Common myeloid progenitor, CD34-positive (primary cell): ENCODE results near the gene TPGS1. TPM values are rescaled to one million over a fixed set of nuclear protein-coding genes. Genes with fewer than 3 reads are reported as not detected.

Source experiments
- CTCF ChIA-PET: fragments of 350-600 bp; sonication (Branson Sonifier 250); formaldehyde crosslinking; loops from one replicate; lab custom pipeline; 2021; ENCODE audit warnings: antibody characterized with exemption; lab: Charles Lee
- POLR2A ChIA-PET: fragments of 350-600 bp; sonication (Branson Sonifier 250); formaldehyde crosslinking; loops from one replicate; lab custom pipeline; 2021; ENCODE audit warnings: antibody characterized with exemption; lab: Charles Lee
- DNase-seq, 3 donors: peaks; one replicate each; pipeline versions ENCODE4 v3.0.0 to v3.0.0-alpha.2; 2013
- H3K27ac ChIP-seq, 2 experiments: 1 replicate in 1 of 2; 2 replicates in 1 of 2; pipeline ENCODE4 v1.7.0; 2013; ENCODE audit warnings: inconsistent platforms in 2 of 2, low read length in 2 of 2, mild to moderate bottlenecking in 2 of 2, low read depth in 1 of 2, moderate library complexity in 1 of 2; ENCODE audit not compliant: severe bottlenecking in 2 of 2, insufficient read depth in 1 of 2, poor library complexity in 1 of 2
- H3K27me3 ChIP-seq, 5 experiments: replicated peaks in 2 of 5; 1 replicate in 3 of 5; 2 replicates in 2 of 5; pipeline versions ENCODE4 v1.6.1 to v1.7.0; 2013; ENCODE audit warnings: low read length in 4 of 5, mild to moderate bottlenecking in 2 of 5, moderate library complexity in 2 of 5, inconsistent platforms in 1 of 5; ENCODE audit not compliant: insufficient read depth in 5 of 5, control insufficient read depth in 4 of 5
- H3K36me3 ChIP-seq, 4 experiments: 1 replicate in 2 of 4; 2 replicates in 2 of 4; pipeline versions ENCODE4 v1.6.1 to v1.7.0; 2013; ENCODE audit warnings: low read length in 3 of 4, control low read depth in 1 of 4, mild to moderate bottlenecking in 1 of 4; ENCODE audit not compliant: control insufficient read depth in 4 of 4, insufficient read depth in 4 of 4
- H3K4me1 ChIP-seq, 4 experiments: 1 replicate in 3 of 4; 2 replicates in 1 of 4; pipeline versions ENCODE4 v1.6.1 to v1.7.1; 2013; ENCODE audit warnings: low read length in 3 of 4, mild to moderate bottlenecking in 3 of 4, control low read depth in 1 of 4, inconsistent platforms in 1 of 4, moderate library complexity in 1 of 4; ENCODE audit not compliant: control insufficient read depth in 4 of 4, insufficient read depth in 4 of 4; ENCODE audit errors: control extremely low read depth in 1 of 4
- H3K4me3 ChIP-seq, 7 experiments: 1 replicate in 4 of 7; 2 replicates in 3 of 7; pipeline versions ENCODE4 v1.5.1 to v1.7.0; 2013; ENCODE audit warnings: mild to moderate bottlenecking in 7 of 7, low read length in 6 of 7, moderate library complexity in 6 of 7, inconsistent platforms in 2 of 7, low read depth in 2 of 7, control low read depth in 1 of 7; ENCODE audit not compliant: insufficient read depth in 4 of 7, control insufficient read depth in 1 of 7; ENCODE audit errors: extremely low read depth in 1 of 7
- H3K9me3 ChIP-seq, 5 experiments: 1 replicate in 4 of 5; 2 replicates in 1 of 5; pipeline versions ENCODE4 v1.6.1 to v1.7.1; 2013; ENCODE audit warnings: low read length in 4 of 5, mild to moderate bottlenecking in 2 of 5, inconsistent platforms in 1 of 5, low read depth in 1 of 5, moderate library complexity in 1 of 5; ENCODE audit not compliant: control insufficient read depth in 4 of 5, insufficient read depth in 2 of 5; ENCODE audit errors: control extremely low read depth in 1 of 5
- WGBS: methylation state at CpG from one replicate; pipeline ENCODE4 v1.1.5; 2013; ENCODE audit not compliant: insufficient coverage; 5-methylcytosine and 5-hydroxymethylcytosine counted together
- polyA plus RNA-seq: library from polyadenylated mRNA; unstranded; fragments of 120-200 nt; gene quantifications from one replicate; pipeline ENCODE4 v1.2.1, GENCODE V29; 2013

Gene TPGS1, protein sequence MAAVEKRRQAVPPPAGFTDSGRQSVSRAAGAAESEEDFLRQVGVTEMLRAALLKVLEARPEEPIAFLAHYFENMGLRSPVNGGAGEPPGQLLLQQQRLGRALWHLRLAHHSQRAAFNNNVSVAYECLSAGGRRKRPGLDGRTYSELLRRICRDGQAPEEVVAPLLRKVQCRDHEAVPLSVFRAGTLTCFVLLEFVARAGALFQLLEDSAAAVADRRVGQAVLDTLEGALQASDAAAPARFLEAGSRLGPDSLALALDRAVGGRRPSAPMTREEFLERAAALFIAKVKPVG
- 14.6 TPM for polyA plus RNA-seq

- Histone ChIP-seq H3K4me1 (peaks cover 0 to 40% (median 32%) of the 10 kb centered on the region in 4 experiments), H3K36me3 (peaks cover 0 to 12% (median 6%) of the 10 kb centered on the region in 4 experiments), H3K27me3 (no peaks in the 10 kb centered on the region), H3K9me3 (no peaks in the 10 kb centered on the region), H3K4me3 (peak within 1 kb of the TSS; percentile 86 to 97 (median 93)), H3K27ac (peak within 1 kb of the TSS; percentile 96 to 99)
- CTCF ChIA-PET: interaction anchor here (0.7 to 4.7 kb wide), 8 partner anchors 9 to 173 kb away, joined by 3 to 23 read pairs (median 6); partner anchors contain the start of gene CDC34
- peak; percentile 69 to 100 (median 75) for DNase-seq
- 1% methylated on average over 77 of the region's 81 CpGs for WGBS
- POLR2A ChIA-PET: no interaction called here
Observed at GRCh38 chr19:507286-508203, at the start of gene TPGS1. TSS of gene TPGS1 (plus strand) at chr19:507497. CDS start at chr19:507507, 10 bp downstream.

DNA sequence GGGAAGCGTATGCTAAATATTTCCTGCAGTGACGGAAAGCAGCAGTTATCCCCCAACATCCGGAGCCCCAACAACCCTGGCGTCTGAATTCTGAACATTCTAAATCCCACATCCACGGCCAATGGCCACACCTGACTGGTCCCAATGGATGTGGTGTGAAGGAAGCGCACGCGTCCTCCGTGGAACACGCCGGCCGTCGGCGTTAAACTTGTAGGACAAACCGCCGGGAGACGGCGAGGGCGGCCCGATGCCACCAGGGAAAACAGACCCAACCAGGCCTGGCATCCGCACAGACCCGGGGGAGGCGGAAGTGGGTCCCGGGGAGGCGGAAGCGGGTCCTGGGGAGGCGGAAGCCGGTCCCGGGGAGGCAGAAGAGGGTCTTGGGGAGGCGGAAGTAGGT, 49.7 kb upstream of the TPGS1 start:
- Histone ChIP-seq H3K27ac (no peak overlapping the region), H3K4me1 (peaks cover 0 to 12% (median 4%) of the 10 kb centered on the region in 4 experiments), H3K9me3 (peaks cover 0 to 3% (median 0%) of the 10 kb centered on the region in 5 experiments), H3K36me3 (no peaks in the 10 kb centered on the region), H3K4me3 (no peak overlapping the region), H3K27me3 (peaks cover 0 to 48% (median 9%) of the 10 kb centered on the region in 5 experiments)
- ChIA-PET POLR2A (no interaction called here), CTCF (no interaction called here)
- no peak for DNase-seq
- 97% methylated on average over 18 of the region's 30 CpGs for WGBS

GRCh38 chr19:458091-459042, 48.9 kb upstream of the TPGS1 start:
- H3K9me3 ChIP-seq: peaks cover 0 to 4% (median 0%) of the 10 kb centered on the region in 5 experiments
- peaks cover 0 to 46% (median 11%) of the 10 kb centered on the region in 5 experiments for H3K27me3 ChIP-seq
- no peaks in the 10 kb centered on the region for H3K36me3 ChIP-seq
- no peak overlapping the region for H3K27ac ChIP-seq
- no peak overlapping the region for H3K4me3 ChIP-seq
- ChIA-PET POLR2A (no interaction called here), CTCF (no interaction called here)
- WGBS: 98% methylated on average over 73 of the region's 89 CpGs
- DNase-seq: no peak
- peaks cover 0 to 12% (median 4%) of the 10 kb centered on the region in 4 experiments for H3K4me1 ChIP-seq

DNA sequence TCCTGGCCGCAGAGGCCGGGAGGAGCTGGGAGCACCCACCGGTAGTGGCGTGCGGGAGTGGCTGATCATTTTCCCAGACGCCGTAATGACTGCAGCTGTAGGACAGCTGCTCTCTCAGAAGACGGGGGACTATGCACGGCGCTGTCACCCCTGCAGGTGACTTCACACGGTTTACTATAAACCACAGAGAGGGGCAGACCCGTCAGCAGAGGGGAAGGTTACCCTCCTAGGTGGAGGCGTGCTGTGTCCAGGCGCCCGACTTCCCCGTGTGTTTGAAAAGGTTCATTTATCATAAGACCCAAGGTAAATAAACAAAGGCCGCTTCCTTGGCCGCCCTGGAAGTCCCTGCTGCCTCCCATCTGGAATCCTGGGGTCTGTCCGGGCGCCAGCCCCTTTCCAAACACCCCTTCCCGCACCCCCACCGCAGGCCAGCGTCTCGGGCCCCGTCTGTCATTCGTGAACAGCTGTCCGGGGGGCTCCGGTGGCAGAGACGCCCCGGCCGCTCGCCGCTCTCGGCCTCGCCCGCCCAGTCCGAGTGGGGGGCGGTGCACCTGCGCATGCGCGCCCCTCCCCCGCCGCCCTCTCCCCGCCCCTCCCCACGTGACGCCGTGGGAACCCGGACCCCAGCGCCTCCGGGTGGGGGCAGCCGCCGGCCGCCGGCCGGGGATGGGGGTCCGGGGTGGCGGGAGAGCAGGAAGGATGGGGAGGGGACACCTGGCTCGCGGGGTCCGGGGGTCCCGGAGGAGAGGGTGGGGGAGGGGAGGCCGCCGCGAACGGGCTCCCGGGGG, 47.4 kb upstream of the TPGS1 start:
- H3K27me3 ChIP-seq: peaks cover 0 to 54% (median 11%) of the 10 kb centered on the region in 5 experiments
- no peaks in the 10 kb centered on the region for H3K36me3 ChIP-seq
- peaks cover 0 to 4% (median 0%) of the 10 kb centered on the region in 5 experiments for H3K9me3 ChIP-seq
- ChIA-PET CTCF (no interaction called here), POLR2A (no interaction called here)
- H3K4me1 ChIP-seq: peaks cover 0 to 12% (median 4%) of the 10 kb centered on the region in 4 experiments
- peak in 1 of 3 donors; percentile 20 for DNase-seq
- 17% methylated on average over 31 of the region's 66 CpGs for WGBS
- peak overlapping the region in 1 of 7 experiments; percentile 50 for H3K4me3 ChIP-seq
- H3K27ac ChIP-seq: no peak overlapping the region

DNA sequence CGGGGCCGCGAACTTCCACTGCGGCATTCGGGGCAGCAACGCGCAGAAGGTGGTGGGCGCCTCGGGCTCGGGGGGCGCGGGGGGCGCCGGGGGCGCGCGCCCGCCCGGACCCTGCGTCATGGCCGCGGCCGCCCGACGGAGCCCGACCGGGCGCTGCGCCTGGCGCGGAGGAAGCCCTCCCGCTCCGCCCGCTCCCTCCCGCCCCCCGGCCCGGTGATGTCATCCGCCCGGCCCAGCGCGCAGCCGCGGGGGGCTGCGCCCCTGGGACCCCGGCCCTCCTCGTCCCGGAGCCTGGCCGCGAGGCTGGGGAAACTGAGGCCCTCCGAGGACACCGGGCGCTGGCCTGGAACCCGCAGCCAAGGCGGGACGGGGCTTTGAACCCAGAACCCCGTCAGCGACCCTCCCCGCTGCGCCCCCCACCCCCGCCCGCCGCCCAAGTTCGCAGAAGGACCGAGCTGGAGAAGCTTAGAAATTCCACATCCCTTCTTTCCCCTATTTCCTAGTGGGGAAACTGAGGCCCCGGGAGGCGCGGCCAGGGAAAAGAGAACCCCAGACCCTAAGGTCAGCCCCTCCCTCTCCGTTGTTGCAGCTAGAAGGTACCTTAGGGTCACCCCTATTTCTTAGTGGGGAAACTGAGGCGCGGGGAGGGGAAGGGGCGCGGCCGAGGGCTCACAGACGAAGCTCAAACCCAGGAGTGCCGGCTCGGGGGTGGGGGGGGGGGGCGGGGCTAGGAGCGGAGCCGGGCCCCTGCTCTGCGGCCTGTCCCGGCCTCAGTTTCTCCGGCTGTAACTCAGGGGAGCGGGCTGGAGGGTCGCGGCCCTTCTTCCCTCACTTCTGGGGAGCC, 46.2 kb upstream of the TPGS1 start, which contains the start of gene SHC2:
Gene SHC2, minus strand, starts transcription at position 157 of the 844 bp plus-strand sequence. Its CDS starts 37 bp downstream, at position 120.
- peak in 2 of 3 donors; percentile 45 to 49 for DNase-seq
- Histone ChIP-seq H3K9me3 (peaks cover 0 to 4% (median 0%) of the 10 kb centered on the region in 5 experiments), H3K4me1 (peaks cover 0 to 12% (median 4%) of the 10 kb centered on the region in 4 experiments), H3K4me3 (peak within 1 kb of the TSS in 4 of 7 experiments; percentile 1 to 50 (median 10)), H3K27ac (no peak within 1 kb of the TSS), H3K27me3 (peaks cover 0 to 54% (median 11%) of the 10 kb centered on the region in 5 experiments), H3K36me3 (no peaks in the 10 kb centered on the region)
- WGBS: 1% methylated on average over 37 of the region's 85 CpGs
- ChIA-PET CTCF (no interaction called here), POLR2A (no interaction called here)
